GM18507 (cell line): ENCODE data around the gene FAM186B.

ENCODE experiments used
- DNase-seq: peaks from one replicate; pipeline ENCODE4 v3.0.0; 2011; ENCODE audit warnings: low read depth; ENCODE audit not compliant: insufficient read length; ENCODE audit errors: extremely low spot score
- FAIRE-seq: peaks from 2 replicates; lab custom pipeline; 2011; peaks lifted over from hg19 to GRCh38; lab: Jason Lieb, UNC

FAM186B gene

GRCh38 chr12:49543221-49543913 lies 62.1 kb downstream of the FAM186B start:
- DNase-seq (no peak), FAIRE-seq (no peak)

- DNase-seq (no peak), FAIRE-seq (no peak)
Observed at GRCh38 chr12:49542592-49543160, 62.8 kb downstream of the FAM186B start.

- FAIRE-seq, result no peak
- DNase-seq, result no peak
Observed at GRCh38 chr12:49541911-49542505, 63.4 kb downstream of the FAM186B start.

- DNase-seq (no peak), FAIRE-seq (no peak)
Observed at GRCh38 chr12:49541140-49541861, 64.1 kb downstream of the FAM186B start.

- FAIRE-seq (no peak), DNase-seq (no peak)
Observed at GRCh38 chr12:49540229-49541139, 65.0 kb downstream of the FAM186B start.

GRCh38 chr12:49539406-49540228 lies 65.8 kb downstream of the FAM186B start:
- no peak for DNase-seq
- no peak for FAIRE-seq

GRCh38 chr12:49538510-49539403 lies 66.7 kb downstream of the FAM186B start, which contains the start of gene KCNH3:
KCNH3 (plus strand) TSS chr12:49539030; CDS start chr12:49539417, 387 bp downstream.
- peak; percentile 87 for DNase-seq
- peak; percentile 42 for FAIRE-seq

GRCh38 chr12:49537752-49538509 lies 67.5 kb downstream of the FAM186B start:
- FAIRE-seq (no peak), DNase-seq (no peak)
